ENCODE measurements around the gene THSD4.

The THSD4 gene

DNA sequence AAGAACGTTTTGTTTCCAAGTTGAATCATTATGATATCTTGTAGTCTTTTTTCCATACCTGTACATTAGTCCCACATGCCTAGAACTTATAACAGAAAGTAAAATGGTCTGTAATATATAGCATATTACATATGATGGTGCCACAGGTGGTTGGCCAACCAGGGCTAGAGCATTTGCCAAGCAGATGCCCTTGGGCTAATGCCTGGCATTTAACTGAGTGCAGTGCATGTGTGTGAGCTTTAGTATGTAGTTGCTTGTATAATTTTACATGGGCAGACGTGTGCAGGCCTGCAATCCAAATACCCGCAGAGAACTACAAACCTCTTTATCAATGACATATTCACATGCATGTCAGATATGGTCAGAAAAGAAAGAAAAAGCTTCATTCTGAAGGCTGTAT, 27.5 kb downstream of the THSD4 start:
- no peaks in the 10 kb centered on the region for H3K4me1 ChIP-seq (ENCODE audit: low read length)
- no peak overlapping the region for H3K4me2 ChIP-seq (ENCODE audit: low read length)
- no peak overlapping the region for H3K4me3 ChIP-seq (ENCODE audit: low read length)
- no peak overlapping the region for H3K9ac ChIP-seq (ENCODE audit: low read length)
- no peaks in the 10 kb centered on the region for H3K36me3 ChIP-seq (replicated peaks; ENCODE audit: low read depth, low read length)
- H3K27ac ChIP-seq (ENCODE audit: low read length) = no peak overlapping the region
- no peaks in the 10 kb centered on the region for H3K79me2 ChIP-seq (ENCODE audit: low read length)
- no peaks in the 10 kb centered on the region for H3K9me3 ChIP-seq (ENCODE audit: insufficient read depth, low read length)
- peaks cover 8% of the 10 kb centered on the region for H3K27me3 ChIP-seq (ENCODE audit: low read depth, low read length)
- TF ChIP-seq, protein P1, sequence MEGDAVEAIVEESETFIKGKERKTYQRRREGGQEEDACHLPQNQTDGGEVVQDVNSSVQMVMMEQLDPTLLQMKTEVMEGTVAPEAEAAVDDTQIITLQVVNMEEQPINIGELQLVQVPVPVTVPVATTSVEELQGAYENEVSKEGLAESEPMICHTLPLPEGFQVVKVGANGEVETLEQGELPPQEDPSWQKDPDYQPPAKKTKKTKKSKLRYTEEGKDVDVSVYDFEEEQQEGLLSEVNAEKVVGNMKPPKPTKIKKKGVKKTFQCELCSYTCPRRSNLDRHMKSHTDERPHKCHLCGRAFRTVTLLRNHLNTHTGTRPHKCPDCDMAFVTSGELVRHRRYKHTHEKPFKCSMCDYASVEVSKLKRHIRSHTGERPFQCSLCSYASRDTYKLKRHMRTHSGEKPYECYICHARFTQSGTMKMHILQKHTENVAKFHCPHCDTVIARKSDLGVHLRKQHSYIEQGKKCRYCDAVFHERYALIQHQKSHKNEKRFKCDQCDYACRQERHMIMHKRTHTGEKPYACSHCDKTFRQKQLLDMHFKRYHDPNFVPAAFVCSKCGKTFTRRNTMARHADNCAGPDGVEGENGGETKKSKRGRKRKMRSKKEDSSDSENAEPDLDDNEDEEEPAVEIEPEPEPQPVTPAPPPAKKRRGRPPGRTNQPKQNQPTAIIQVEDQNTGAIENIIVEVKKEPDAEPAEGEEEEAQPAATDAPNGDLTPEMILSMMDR (IDR thresholded peaks at IDR 0.05; ENCODE audit: low read depth, low read length) = no peak
- TF ChIP-seq EZH2phosphoT487 (IDR thresholded peaks at IDR 0.05; ENCODE audit: low read depth) = no peak
- no peak overlapping the region for H2AFZ ChIP-seq (ENCODE audit: low read depth, low read length)
- H4K20me1 ChIP-seq (ENCODE audit: insufficient read depth, low read length) = no peaks in the 10 kb centered on the region

DNA sequence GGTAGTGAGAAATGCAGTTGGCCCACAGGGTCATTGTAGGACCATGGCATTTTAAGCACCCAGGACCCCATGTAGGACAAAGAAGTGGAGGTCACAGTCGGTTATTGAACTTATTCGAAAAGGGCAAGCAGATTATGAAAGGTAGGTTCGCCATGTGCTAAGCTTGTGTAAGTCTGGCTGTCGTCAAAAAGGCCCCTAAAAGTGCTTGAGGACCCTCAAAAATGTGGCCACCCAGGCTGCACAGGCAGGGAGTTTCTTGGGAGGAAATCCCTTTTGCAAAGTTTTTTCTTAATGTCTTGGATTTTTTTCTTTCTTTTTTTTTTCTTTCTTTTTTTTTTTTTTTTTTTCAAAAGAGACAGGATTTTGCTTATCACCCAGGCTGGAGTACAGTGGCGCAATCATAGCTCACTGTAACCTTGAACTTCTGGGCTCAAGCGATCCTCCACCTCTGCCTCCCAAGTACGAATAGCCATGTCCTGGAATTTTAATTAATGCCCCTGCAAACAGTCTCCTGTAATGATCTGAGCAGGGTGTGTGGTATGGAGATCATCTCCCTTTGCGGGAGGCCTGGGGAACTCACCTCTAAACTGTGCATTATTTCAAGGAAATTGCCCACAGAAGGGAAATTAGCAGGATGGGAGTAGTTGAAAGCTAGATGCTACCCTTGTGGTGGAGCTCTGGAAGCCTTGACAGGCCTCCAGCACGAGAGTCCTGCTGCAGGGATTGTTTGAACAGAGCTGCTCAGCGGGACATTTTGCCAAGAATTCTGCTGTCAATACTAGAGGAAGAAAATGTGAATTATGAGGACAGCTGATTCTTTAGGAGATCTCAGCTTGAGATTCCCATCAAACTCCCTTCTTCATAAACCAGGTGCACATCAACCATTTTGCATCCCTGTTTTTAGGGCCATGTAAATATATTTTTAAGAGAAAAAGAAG, 28.4 kb downstream of the THSD4 start:
- Histone ChIP-seq H3K27me3 (ENCODE audit: low read depth, low read length) (peaks cover 8% of the 10 kb centered on the region), H3K4me3 (ENCODE audit: low read length) (no peak overlapping the region), H3K9ac (ENCODE audit: low read length) (no peak overlapping the region), H3K4me2 (ENCODE audit: low read length) (no peak overlapping the region), H3K9me3 (ENCODE audit: insufficient read depth, low read length) (no peaks in the 10 kb centered on the region), H3K4me1 (ENCODE audit: low read length) (no peaks in the 10 kb centered on the region), H3K79me2 (ENCODE audit: low read length) (no peaks in the 10 kb centered on the region), H3K36me3 (replicated peaks; ENCODE audit: low read depth, low read length) (no peaks in the 10 kb centered on the region), H4K20me1 (ENCODE audit: insufficient read depth, low read length) (no peaks in the 10 kb centered on the region), H2AFZ (ENCODE audit: low read depth, low read length) (no peak overlapping the region), H3K27ac (ENCODE audit: low read length) (no peak overlapping the region)
- TF ChIP-seq EZH2phosphoT487 (IDR thresholded peaks at IDR 0.05; ENCODE audit: low read depth) = no peak
- TF ChIP-seq, protein P1 (IDR thresholded peaks at IDR 0.05; ENCODE audit: low read depth, low read length) = no peak

DNA sequence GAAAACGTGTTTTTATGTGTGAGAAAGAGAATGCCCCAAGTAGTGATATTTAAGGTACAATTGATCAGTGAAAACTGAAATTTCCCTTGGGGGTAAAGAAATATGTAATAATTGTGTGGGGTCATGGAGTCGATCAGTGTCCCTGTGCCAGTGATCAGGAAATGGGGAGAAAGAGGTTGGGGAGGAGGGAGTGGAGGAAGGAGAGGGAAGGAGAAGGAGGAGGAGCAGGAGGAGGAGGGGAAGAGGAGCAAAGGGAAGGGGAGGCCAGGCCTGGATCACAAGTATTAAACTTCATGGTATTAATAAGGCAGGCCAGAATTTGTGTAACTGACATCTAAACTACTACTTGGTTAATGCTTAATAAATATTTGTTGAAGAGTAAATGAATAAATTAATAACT, 30.4 kb downstream of the THSD4 start:
- H3K9me3 ChIP-seq (ENCODE audit: insufficient read depth, low read length) = no peaks in the 10 kb centered on the region
- no peak overlapping the region for H3K4me2 ChIP-seq (ENCODE audit: low read length)
- H3K4me3 ChIP-seq (ENCODE audit: low read length) = no peak overlapping the region
- no peaks in the 10 kb centered on the region for H3K79me2 ChIP-seq (ENCODE audit: low read length)
- no peaks in the 10 kb centered on the region for H3K4me1 ChIP-seq (ENCODE audit: low read length)
- no peaks in the 10 kb centered on the region for H3K36me3 ChIP-seq (replicated peaks; ENCODE audit: low read depth, low read length)
- no peaks in the 10 kb centered on the region for H4K20me1 ChIP-seq (ENCODE audit: insufficient read depth, low read length)
- no peak overlapping the region for H2AFZ ChIP-seq (ENCODE audit: low read depth, low read length)
- TF ChIP-seq EZH2phosphoT487 (IDR thresholded peaks at IDR 0.05; ENCODE audit: low read depth) = no peak
- TF ChIP-seq, protein P1 (IDR thresholded peaks at IDR 0.05; ENCODE audit: low read depth, low read length) = no peak
- H3K27me3 ChIP-seq (ENCODE audit: low read depth, low read length) = peaks cover 9% of the 10 kb centered on the region
- H3K9ac ChIP-seq (ENCODE audit: low read length) = no peak overlapping the region
- H3K27ac ChIP-seq (ENCODE audit: low read length) = no peak overlapping the region

DNA sequence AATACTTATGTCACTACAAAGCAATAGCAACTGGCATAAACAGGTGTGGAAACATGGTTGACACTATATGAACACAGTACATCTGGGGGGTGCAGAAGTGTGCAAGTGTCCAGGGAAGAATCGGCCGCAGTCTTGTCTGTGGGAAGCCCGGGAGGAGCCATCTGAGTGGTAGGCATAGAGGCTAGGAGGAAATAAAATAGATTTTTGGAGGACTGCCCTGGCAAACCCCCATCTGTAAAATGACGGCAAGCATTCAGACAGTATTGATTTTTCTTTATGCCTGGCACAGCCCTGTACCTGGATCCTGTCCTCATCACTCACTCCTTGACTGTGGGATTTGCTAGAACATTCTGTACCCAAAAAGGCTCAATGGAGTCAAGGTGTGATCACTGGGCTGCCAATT, 31.3 kb downstream of the THSD4 start:
- TF ChIP-seq EZH2phosphoT487 (IDR thresholded peaks at IDR 0.05; ENCODE audit: low read depth) = no peak
- TF ChIP-seq, protein P1 (IDR thresholded peaks at IDR 0.05; ENCODE audit: low read depth, low read length) = no peak
- H4K20me1 ChIP-seq (ENCODE audit: insufficient read depth, low read length) = no peaks in the 10 kb centered on the region
- no peak overlapping the region for H3K27ac ChIP-seq (ENCODE audit: low read length)

More for the DNA sequence above, 31.3 kb downstream of the THSD4 start:
- Histone ChIP-seq H3K27me3 (ENCODE audit: low read depth, low read length) (peaks cover 17% of the 10 kb centered on the region), H3K4me3 (ENCODE audit: low read length) (no peak overlapping the region), H3K9me3 (ENCODE audit: insufficient read depth, low read length) (no peaks in the 10 kb centered on the region), H3K4me1 (ENCODE audit: low read length) (no peaks in the 10 kb centered on the region), H3K9ac (ENCODE audit: low read length) (no peak overlapping the region), H2AFZ (ENCODE audit: low read depth, low read length) (no peak overlapping the region), H3K4me2 (ENCODE audit: low read length) (no peak overlapping the region), H3K36me3 (replicated peaks; ENCODE audit: low read depth, low read length) (no peaks in the 10 kb centered on the region), H3K79me2 (ENCODE audit: low read length) (no peaks in the 10 kb centered on the region)

Measured in OCI-LY3 (cell line).